DMS53 (cell line): ENCODE results near the gene CNTNAP2.

ENCODE experiments used
- DNase-seq: peaks from one replicate; lab custom pipeline; 2025; lab: John Stamatoyannopoulos, UW

The CNTNAP2 gene

DNA sequence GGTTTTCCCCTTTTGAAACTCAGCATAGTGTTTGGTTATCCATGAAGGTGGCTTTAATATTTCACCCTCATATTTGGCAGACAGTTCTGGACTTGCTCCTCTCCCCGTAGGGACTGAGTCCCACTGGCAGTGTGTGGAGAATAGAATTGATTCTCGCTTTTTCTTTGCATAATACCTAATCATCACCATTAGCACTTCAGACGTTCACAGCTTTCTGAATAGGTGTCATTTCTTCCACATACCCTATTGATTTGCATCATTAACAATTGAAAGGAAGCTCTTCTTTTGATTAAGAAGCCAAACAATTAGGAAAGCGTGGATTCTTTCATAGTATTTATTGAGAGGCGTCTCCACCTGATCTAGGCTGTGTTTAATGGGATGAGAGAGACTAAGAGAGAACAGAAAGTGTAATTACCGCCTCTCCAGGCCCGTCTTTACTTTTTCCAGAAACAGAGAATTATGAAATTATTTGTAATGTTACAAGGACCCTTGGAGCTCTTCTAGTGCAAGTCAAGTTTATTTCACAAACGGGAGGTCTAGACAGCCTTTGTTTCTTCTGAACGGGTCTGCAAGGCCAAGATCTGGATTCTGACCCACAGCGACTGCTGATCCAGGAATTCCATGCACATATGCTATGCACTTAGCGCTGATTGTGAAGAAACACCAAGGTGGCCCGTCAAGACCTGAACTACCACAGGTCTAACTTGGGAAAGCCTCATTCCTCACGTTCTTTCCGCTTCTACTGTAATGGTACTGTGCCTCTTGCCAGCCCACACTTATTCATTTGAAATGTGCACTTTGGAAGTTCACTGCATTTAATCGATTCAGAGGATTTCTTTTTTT lies 2224.1 kb downstream of the CNTNAP2 start:
- no peak for DNase-seq

DNA sequence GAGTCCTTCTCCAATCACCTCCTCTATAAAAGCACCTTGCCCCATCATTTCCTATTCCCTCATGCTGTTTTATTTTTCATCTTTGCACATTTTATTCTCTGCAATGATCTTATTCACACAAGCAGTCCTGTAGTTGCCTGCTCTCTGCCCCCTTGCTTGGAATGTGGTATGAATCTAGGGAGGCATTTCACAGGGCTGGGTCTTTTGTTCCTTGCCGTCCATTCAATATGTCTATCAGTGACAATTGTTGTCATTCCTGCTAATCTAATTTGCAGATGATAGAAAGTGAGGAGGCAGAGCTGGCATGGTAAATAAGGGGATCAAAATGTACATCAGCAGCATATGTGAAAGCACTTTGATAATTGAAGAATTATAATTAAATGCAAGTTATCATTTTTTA lies 2227.8 kb downstream of the CNTNAP2 start:
- no peak for DNase-seq

DNA sequence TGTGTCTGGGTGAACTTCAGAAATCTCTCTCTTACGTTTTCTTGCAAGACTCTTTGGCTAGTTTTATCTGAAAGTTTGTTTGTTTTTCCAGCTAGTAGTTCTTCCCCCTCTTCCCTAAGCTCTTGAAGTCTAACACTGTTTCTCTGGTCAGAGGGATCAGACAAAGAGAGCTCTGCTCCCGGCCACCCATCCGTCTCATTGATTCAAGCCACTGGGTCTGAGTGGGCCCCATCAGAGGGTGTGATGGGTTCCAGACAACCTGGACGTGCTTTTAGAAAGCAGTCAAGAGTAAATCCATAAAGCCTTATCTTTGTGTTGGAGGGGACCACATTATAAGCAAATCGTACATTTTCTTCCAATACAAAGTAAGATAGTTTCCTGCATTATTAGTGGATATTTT lies 2231.4 kb downstream of the CNTNAP2 start:
- DNase-seq = no peak

DNA sequence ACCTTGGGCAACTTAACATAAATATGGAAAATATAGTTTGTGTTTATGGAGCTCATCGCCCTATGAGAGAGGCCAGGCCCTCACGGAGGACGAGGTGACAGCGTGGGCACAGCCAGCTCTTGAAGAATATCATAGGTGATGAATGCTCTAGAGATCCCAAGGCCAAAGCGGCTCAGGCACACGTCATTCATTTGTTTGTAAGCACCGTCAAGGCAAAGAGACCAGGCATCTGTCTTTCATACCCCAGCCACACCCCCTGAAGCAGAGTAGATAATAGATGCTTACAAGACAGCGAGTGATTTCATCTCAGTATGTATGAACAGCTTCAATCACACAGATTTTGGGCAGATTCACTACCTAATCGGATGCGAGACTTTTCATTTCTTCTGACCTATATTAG lies 2231.9 kb downstream of the CNTNAP2 start:
- DNase-seq = no peak

DNA sequence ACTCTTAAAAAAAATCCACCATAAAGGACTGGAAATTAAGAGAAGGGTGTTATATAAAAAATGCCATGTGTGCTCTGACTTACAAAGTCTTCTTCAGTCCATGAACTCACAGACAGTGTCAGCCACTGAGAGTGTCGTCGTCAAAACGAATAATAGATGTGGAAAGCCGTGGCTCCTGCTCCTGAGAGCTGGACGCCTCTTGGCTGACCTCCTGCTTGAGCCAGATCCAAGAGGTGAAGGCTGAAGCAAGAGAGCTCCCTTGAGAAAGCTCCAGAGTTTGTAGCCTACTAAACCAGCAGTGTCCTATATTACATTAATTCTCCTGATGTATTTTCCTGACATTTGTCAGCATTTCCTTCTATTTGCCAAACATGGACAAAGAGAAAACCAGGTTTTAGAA lies 2239.7 kb downstream of the CNTNAP2 start:
- no peak for DNase-seq

DNA sequence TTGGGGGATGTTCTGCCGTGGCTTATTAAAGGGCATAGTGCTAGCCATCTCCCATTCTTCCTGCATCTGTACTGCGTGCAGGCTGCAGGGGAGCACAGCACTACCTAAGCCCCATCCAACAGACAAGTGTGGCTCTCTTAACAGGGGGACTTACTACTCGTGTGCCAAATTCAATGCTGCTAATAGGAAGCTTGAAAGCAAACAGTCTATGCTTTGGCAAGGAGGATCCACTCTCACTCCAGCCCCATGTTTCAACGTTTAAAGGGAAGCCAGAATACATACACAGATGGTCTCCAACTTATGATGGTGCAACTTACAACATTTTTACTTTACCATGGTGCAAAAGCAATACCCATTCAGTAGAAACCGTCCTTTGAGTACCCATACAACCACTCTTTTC lies 2245.9 kb downstream of the CNTNAP2 start:
- no peak for DNase-seq

DNA sequence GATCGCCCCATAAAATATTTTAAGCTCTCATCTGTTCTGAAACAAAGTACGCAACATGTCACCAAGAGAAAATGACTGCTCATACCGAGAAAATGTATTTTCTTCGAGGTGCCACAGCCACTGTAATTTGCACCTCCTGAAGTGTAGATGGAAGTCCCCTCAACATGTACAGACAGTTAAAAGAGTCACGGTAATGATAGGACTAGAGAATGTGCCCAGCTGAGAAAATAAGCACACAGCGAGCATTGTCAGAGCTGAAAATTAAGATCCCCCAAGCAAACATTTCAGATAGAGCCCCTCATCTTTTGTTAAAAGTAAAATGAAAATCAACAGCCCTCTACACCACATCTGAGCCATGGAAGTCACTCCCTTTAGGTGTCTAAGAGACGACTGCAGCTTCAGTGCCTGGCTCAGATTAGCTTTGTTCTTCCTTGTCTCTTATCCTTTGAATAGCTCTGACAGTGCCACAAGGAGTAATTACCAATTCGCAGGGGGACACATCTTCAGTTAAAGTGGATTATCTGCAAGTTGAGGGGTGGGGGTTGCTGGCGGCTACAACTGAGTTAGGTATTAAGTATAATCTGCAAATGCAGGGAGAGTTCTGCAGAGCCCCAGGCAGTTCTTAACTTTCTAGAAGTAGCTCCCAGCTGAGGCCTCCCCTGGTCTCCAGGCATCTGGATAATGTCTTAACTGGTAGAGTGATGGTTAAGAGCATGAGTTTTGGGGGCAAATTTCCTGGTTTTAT lies 2251.3 kb downstream of the CNTNAP2 start:
- DNase-seq = no peak

DNA sequence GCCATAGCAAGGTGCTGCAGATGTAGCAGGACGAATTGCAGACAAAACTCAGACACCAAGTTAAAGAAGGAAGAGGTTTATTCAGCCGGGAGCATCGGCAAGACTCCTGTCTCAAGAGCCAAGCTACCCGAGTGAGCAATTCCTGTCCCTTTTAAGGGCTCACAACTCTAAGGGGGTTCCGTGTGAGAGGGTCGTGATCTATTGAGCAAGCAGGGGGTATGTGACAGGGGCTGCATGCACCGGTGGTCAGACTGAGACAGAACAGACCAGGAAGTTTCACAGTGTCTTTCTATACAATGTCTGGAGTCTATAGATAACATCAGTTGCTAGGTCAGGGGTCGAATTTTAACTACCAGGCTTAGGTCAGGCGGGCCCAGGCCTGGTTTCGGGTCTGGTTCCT lies 2252.0 kb downstream of the CNTNAP2 start:
- no peak for DNase-seq

DNA sequence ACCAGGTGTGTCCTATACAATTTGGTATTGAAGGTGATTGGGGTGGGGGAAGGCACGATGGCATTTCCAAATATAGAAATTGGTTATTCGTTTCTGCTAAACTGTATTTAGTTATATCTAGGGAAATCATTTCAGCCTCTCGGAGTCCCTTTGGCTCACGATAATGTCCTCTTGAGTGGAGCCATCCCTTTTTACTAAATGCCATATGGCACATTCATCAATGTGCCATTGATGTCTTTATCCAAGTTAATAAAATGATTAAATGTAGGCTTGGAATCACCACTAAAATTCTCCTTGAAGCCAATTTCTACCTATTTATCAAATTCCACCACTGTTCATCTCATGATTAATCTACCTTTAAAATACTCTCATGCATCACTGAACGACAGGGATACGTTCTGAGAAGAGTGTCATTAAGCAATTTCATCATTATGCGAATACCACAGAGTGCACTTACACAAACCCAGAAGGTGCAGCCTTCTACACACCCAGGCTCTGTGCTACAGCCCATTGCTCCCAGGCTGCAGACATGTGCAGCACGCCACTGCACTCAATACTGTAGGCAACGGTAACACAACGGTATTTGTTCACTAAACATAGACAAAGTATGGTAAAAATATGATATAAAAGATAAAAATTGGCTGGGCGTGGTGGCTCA lies 2254.8 kb downstream of the CNTNAP2 start:
- DNase-seq = no peak

DNA sequence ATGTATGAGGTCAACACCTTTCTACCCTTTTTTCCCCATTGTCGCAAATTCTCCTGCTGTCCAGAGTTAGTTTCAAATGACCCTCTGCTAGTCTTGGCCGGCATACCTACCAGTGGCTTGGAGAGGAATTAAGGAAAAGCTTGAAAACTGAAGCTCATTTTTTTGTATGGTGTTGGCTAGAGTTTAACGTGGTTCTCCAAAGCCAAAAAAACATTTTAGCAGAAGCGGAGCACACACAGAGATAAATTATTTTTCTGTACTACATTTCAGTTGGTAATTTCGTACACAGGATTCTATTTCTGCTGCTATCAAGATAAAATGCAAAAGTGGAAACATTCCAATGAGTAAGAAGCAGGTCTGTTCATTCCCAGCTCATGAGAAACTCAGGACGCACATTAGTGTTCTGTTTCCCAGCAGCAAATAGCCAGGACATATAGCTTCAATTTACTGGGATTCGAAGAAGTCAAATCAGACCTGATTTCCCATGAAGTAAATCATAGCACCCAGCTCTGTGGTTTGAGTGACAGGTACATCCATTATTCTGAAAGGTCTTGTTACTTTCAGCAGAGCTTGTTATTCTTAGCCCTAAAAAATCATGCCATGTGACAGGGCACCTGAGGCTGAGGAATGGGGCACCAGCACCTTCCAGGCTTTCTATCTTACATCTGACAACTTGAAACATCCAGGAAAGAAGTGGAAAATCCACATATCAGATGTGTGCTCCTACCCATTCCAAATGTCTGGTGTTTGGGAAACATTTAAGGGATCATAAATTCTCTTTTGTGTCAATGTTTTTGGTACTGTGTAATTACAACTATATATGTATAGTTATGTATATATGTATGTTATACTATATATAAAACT lies 2258.0 kb downstream of the CNTNAP2 start:
- no peak for DNase-seq

DNA sequence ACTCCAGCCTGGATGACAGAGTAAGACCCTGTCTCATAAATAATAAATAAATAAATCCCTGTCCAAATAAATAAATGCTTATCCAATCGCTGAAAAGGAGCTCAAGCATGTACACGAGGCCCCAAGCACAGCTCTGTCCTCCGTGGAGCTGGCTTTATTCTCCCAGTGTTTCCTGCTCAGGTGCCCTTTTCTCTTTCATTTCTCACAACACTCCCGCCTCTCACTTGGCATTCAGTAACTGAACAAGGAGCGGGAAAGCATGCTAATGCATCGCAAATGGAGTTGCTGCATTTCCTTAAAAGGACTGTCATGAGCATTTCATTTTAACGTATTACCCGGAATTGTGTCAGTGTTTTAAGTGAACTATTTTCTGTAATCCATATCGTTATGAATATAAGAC lies 2263.1 kb downstream of the CNTNAP2 start:
- DNase-seq = no peak

DNA sequence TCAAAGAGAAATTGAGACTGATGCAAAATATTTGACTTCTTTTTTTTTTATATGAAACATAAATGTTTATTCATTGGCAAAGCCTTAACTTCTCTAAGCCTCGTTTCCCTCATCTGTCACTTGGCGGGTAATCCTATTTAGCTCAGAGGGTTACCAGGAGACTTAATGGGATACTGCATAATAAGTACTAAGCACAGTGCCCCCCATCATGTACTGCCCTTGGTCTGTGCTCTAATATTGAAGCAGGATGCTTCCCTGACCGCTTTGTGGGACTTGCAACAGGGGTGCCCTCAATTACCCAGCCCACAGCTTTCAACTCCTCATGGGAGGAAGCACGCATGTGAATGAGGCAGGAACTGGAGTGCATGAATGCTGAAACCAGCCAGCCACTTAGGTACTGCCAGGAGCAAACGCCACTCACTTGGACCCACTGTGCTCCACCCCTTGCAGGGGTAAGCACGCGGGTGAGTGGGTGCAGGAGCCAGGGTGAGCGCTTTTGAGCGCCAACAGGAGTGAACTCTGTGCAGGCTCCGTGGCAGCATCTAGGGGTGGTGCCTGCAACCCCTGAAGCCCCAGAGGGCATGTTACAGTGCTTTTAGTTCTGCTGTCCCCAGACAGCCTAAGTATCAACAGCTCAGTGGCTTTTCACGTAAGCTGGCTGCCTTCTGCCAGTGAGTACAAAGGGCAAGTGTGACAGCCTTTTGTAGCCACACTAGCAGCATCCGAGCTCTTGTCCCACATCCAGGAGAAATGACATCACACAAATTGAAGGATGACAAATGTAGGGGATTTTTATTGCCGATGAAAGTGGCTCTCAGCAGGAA lies 2264.2 kb downstream of the CNTNAP2 start:
- no peak for DNase-seq

DNA sequence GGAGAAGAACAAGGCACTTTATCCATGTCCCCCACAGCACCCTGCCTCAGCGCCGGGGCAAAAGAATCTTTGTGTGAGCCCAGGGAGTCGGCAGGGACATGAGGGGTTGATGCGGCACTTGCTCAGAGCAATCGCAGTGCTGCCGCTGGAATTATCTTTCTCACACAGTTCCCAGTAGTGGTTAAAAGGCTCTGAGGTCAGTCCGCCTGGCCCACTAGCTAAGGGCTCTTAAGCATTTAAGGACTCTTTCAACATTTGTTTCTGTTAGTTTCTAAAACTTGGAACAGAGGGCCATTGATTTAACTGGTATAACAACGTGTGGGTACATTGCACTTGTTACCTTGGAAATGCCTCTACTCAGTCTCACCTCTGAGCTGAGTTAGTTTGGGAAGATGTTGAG lies 2266.0 kb downstream of the CNTNAP2 start:
- no peak for DNase-seq

DNA sequence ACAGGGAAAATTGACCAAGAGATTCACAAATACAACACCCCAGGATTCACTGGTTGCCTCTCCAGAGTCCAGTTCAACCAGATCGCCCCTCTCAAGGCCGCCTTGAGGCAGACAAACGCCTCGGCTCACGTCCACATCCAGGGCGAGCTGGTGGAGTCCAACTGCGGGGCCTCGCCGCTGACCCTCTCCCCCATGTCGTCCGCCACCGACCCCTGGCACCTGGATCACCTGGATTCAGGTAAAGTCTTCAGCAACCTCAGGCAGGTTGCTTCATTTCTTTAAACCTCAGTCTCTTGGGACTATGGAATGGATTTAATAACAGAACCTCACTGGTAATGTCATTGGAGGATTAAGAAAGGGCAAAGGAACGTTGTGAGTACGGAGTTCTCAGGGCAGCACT lies 2267.1 kb downstream of the CNTNAP2 start:
- no peak for DNase-seq

DNA sequence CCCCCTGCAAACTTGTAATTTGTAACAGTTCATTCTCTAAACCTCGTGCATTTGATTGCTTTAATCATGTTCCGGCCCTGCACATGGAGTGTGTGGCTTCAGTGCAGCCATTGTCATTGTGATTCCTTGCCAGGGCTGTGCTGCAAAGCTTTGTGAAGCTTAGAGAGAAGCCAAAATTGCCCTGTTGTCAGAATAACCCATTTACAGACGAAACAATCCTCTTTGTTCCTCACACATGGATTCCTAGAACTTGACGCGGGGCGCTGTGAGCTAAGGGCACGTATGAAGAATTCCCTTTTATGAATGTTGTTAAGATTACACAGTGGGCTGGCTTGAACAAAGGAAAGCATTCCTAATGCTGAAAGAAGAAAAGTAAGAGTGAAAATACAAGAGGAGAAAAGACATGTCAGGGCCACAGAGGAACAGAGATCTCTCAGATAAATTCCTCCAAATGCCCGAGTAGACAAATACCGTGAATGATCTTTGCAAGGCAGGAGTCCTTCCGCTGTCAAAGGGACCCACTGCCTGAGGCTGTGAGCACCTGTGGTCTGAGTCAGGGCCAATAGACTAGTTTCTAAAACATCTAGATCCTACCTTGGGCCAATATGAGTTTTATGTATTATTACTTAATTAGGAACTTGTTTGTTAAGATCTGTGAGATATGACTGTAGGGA lies 2268.5 kb downstream of the CNTNAP2 start:
- no peak for DNase-seq

DNA sequence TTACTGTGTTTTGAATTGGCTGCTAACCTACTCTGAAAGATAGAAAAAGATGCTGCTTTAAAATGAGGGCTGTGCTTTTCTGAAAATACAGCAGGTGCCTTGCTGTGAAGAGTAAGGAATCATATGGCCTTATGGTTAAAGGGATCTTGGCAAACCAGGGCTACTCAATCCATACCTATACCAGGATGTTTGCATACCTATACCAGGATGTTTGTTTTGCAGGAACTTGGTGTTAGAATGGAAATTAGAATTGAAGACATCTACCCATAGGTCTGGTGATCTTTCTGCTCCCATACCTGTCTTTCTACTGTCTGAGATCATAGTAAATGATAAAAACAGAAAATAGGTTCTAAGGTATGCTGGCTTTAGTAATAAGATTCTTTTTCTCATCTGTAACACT lies 2273.8 kb downstream of the CNTNAP2 start:
- no peak for DNase-seq

DNA sequence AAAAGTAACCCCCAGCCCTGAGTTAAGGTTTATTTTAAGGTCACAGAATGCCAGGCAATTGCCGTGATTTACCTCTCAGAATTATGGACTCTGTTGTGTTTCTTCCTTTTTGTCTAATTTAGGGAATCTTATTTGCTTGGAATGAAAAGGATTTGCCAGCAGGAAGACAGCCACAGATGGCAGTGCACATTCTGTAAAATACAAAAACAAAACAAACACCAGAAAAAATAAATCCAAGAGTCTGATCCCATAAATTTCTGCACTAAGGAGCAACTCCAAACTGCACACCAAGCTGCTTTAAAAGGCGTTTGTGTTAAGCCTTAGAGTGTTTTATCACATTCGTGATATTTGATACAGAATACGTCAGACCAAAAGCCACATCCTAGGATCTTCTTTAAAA lies 2275.0 kb downstream of the CNTNAP2 start:
- DNase-seq = no peak

DNA sequence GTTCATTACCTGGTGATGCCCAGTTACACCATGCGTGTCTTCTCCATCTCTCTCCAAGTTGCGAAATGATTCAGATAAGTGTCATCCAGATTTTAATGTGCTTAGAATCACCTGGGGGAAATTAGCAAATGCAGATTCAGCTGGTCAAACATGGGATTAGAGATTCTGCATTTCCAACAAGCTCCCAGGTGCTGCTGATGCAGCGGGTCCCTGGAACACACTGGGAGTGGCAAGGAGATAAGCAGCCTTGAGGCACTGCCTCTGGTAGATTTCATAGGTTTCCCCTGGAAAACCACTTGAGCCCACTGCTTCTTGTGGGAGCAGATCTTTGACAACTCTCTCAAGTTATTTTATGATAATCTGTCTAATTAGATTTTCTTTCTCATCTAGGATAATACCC lies 2278.0 kb downstream of the CNTNAP2 start:
- DNase-seq = no peak

DNA sequence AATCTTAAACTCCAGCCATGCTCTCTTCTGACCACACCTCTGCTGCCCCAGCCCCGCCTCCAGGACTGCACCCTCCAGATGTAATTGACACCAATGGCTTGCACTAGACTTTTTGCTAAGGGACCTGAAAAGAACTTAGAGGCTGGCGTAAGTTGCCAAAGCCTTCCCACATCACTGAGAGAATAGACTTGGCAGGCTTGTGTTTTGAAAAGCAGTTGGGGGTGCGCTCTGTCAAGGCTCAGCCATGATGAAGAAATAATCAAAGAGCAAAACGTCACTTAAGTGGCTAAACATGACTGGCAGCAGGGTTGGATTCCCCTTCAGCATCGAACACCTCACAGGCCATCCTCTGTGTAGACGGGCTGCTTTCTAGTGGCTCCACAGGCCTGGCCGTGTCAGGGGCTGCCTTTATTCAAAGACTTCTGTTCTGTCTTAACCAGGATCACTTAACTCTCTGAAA lies 2278.8 kb downstream of the CNTNAP2 start:
- no peak for DNase-seq

DNA sequence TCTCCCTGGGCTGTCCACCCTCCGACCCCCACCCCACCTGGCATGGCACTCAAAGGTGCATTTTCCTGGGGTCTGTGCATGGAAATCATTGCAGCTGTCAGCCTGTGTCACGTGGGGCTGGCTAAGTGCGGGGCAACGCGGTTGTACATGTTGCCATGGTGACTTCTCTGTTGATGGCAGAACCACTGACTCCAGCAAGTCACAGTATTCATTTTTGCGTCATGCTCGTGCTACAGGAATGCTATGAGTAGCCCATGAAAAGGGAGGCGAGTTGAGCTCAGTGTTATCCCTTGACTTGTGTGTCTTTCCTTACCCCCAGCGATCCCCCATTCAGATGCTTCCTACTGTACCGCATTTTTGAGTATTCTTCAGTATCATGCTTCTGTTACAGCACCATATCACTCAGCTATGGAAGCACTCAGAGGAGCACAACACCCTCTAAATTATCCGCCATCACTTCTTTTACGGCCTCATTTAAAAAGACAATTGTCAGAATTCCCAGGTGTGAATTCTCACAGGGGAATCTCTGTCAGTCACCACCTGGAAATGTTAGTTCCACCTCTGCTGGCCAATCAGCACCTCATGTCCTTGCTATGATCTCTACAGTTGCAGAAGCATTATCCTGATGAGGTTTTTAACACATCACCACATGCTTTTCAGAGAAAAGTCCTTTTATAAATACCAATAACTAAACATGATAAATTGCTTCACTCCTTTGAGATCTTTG lies 2279.6 kb downstream of the CNTNAP2 start:
- DNase-seq = no peak
